HG03060 (cell line): ENCODE data around the gene LONP1.

Experiments
- ATAC-seq: cut with Tn5 transposase; IDR thresholded peaks from one replicate; pipeline ENCODE4 v1.9.1; 2021; ENCODE audit warnings: low read depth, moderate number of reproducible peaks; ENCODE audit not compliant: unreplicated experiment

Gene LONP1

DNA sequence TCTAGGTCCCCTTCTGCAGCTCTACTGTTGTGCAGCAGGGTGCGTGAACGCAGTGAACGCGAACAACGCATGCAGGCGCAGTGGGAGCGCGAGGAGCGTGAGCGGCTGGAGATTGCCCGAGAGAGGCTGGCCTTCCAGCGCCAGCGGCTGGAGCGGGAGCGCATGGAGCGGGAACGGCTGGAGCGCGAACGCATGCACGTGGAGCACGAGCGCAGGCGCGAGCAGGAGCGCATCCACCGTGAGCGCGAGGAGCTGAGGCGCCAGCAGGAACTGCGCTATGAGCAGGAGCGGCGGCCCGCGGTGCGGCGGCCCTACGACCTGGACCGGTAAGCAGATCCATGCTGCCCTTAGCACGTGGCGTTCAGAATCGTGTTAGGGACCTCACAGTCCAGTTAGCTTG is 58.5 kb downstream of the LONP1 start:
- no peak for ATAC-seq

DNA sequence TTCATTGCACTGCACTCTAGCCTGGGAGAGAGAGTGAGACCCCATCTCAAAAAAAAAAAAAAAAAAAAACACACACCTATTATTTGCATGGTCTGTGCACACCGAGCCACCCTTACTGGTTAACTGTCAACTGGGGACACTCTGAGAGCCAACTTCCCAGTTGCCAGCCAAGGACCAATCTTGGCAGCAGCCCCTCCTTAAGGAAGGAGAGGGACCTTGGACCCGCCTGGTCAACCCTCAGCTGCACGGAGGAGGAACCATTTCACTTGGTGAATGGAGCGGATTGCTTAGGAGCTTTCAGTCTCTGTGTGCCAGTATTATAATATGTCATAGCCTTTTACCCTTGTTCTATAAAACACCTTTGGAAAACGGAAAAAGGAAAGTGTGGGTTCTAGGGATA is 64.5 kb downstream of the LONP1 start:
- no peak for ATAC-seq

GRCh38 chr19:5654931-5655330 is 65.0 kb downstream of the LONP1 start:
- ATAC-seq: no peak

DNA sequence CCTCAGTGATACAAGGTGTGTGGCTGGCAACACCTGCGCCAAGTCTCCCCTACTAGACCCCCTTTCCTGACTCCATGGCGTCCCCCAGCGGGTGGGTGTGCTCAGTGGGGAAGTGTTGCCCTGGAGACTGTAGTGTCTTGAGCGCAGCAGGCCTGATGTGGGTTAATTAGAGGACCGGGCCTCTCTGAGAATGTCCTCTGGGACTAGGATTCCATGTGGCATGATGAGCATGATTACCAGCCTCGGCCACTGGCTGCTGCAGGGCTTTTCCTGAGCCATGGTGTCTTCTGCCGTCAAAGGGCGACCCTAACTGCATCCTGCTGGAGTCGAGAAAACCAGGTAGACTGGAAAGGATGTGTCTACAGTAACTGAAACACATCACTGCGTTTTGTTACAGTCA is 67.7 kb downstream of the LONP1 start:
- ATAC-seq: no peak

DNA sequence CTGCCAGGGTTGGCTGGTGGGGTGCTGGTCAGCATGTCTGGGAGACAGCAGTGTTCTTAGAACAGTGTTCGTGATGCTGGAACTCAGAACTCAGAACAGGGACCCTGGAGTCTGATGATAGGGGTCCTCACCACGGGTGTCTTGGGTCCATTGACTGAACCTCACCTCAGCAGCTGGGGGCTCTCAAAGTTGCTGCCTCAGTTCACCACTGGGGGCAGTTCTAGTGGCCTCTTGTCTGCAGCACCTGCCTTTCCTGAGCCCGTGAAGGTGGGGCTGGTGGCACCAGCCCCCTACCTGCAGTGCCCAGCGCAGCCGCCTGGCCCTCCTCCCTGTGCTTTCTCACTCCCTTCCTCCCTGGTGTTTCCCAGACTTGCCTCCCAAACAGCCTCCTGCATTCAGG is 68.6 kb downstream of the LONP1 start:
- no peak for ATAC-seq

DNA sequence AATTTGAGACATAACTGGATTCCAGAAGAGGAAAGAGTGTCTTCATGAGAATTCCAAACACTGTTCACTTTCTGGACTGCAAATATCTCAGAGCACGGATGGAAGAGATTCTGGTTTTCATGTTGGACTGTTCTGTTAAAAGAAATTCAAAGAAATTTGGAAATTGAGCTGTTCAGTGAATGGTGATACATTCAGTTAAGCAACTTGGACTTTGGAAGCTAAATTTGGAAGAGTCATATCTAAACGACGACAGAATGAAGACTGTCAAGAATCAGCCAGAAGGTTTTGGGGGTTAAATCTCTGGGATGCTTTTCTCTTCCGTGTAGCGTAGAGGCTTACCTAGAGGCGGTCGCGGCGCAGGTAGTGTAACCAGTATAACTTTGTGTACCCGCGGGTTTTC is 71.5 kb downstream of the LONP1 start:
- no peak for ATAC-seq

DNA sequence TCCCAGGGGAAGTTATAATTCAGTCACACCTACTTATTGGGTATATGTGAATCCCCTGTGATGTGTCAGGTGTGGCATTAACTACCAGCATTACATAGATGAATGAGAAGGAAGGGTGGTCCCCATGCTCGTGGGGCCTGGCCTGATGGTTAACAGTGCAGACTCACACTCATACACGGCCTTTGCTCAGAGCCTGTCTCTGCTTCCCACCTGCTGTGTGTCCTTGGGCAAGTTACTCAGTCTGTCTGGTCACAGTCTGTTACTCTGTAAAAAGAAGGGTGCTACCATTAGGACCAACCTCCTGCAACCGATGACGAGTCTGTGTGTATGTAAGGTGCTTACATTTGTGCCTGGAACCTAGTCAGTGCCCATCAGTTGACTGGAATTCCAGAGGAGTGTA is 73.2 kb downstream of the LONP1 start:
- no peak for ATAC-seq

GRCh38 chr19:5645409-5645808 is 74.5 kb downstream of the LONP1 start:
- no peak for ATAC-seq

- no peak for ATAC-seq
These were observed 75.9 kb downstream of the LONP1 start for GRCh38 chr19:5644037-5644436.

GRCh38 chr19:5643060-5643459 is 76.9 kb downstream of the LONP1 start:
- ATAC-seq: no peak

DNA sequence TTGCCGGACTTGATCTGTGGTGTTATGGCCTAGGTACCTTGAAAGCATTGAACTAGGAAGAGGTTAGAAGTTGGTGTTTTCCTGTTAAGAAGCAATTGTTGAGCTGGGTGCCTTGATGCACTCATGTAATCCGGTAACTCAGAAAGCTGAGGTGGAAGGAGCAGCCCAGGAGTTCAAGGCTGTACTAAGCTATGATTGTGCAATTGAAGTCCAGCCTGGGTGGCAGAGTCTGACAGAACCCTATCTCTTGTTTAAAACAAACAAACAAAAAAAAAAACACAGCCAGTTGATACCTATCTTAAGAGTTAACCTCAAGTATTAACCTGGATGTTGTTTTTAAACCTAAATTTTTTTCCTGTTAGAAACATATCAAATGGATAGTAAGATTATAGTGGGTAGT is 77.7 kb downstream of the LONP1 start:
- ATAC-seq: no peak
